ENCODE results near the gene CDK6. TPM values are rescaled to one million over a fixed set of nuclear protein-coding genes. Genes with fewer than 3 reads are reported as not detected.

The CDK6 gene
- total and polyA plus RNA-seq, 9 of the 15 experiments (the other 6 are each of a cell fraction or from before 2014, with no cell fraction given): 7.6 to 109 (median 44.4) TPM

- TF ChIP-seq SFPQ (IDR thresholded peaks at IDR 0.05; ENCODE audit: low read depth, low read length): no peak
- no peak for TF ChIP-seq ZNF76 (CRISPR knock-in tag; IDR thresholded peaks at IDR 0.05; ENCODE audit: borderline replicate concordance)
- TF ChIP-seq NEUROD1 (IDR thresholded peaks at IDR 0.05; ENCODE audit: borderline replicate concordance, low read depth, low read length, partially characterized antibody): no peak
- no peak for TF ChIP-seq TARDBP (IDR thresholded peaks at IDR 0.05)
- TF ChIP-seq XRCC4 (IDR thresholded peaks at IDR 0.05; ENCODE audit: extremely low read depth, insufficient read depth, insufficient read length): no peak
- no peak for TF ChIP-seq FOXP1 (CRISPR knock-in tag; IDR thresholded peaks at IDR 0.05)
- no peak for TF ChIP-seq USF2 (CRISPR knock-in tag; IDR thresholded peaks at IDR 0.05)
Measured at GRCh38 chr7:92823042-92823441, 13.3 kb downstream of the CDK6 start (continued).

- intact Hi-C loops (cut with micrococcal nuclease) (no loop called here), in situ Hi-C loops (cut with MboI) (no loop called here)
- Histone ChIP-seq H3K4me2 (ENCODE audit: insufficient read depth, low read length) (no peak overlapping the region), H3K9ac (ENCODE audit: insufficient read depth in 1 of 2, low read depth in 2 of 2, low read length in 2 of 2) (no peak overlapping the region), H3K4me3 (no peak overlapping the region), H3K27me3 (ENCODE audit: control insufficient read depth in 2 of 2, insufficient read depth in 2 of 2, low read length in 2 of 2) (no peaks in the 10 kb centered on the region), H3K4me1 (replicated peaks in 1 of 2; ENCODE audit: control insufficient read depth in 2 of 2, insufficient read depth in 2 of 2, low read length in 2 of 2) (no peaks in the 10 kb centered on the region), H3K79me2 (ENCODE audit: control insufficient read depth, insufficient read depth, low read length) (peaks cover 99% of the 10 kb centered on the region), H3K9me1 (ENCODE audit: control insufficient read depth, insufficient read depth, low read length) (no peaks in the 10 kb centered on the region), H3K27ac (ENCODE audit: extremely low read depth, low read depth, low read length) (no peak overlapping the region), H2AFZ (ENCODE audit: low read depth, low read length) (no peak overlapping the region), H4K20me1 (replicated peaks; ENCODE audit: control insufficient read depth, insufficient read depth, low read length) (no peaks in the 10 kb centered on the region), H3K9me3 (replicated peaks; ENCODE audit: control insufficient read depth, insufficient read depth, low read depth, low read length) (no peaks in the 10 kb centered on the region; the same call in 1 of the 2 replicates), H3K36me3 (ENCODE audit: control insufficient read depth, insufficient read depth, low read length) (peaks cover 6% of the 10 kb centered on the region; the same call in 2 of the 3 replicates)
- FAIRE-seq (no peak), ATAC-seq (no peak), DNase-seq (ENCODE audit: extremely low read depth in 1 of 4, low spot score in 3 of 4) (no peak)
- CTCF ChIA-PET (ENCODE audit: low intra/inter-chr PET ratio): no interaction called here
- TF ChIP-seq CBX3 (IDR thresholded peaks at IDR 0.05; ENCODE audit: borderline replicate concordance in 1 of 2, low read length in 2 of 2) (0 out of 3 replicates have a peak, but pooled peaks of 1 of the 2 experiments have one; percentile 46), SAP30 (IDR thresholded peaks at IDR 0.05; ENCODE audit: borderline replicate concordance, insufficient read depth, low read depth, low read length, poor library complexity, severe bottlenecking) (no peak), EZH2 (IDR thresholded peaks at IDR 0.05; ENCODE audit: borderline replicate concordance, low read depth, low read length) (no peak), TCF15 (CRISPR knock-in tag; IDR thresholded peaks at IDR 0.05) (no peak), ZNF311 (CRISPR knock-in tag; IDR thresholded peaks at IDR 0.05) (no peak), RBBP5 (IDR thresholded peaks at IDR 0.05; ENCODE audit: borderline replicate concordance, insufficient read depth, low read length, poor library complexity, severe bottlenecking) (no peak), ZNF639 (CRISPR knock-in tag; conservative IDR thresholded peaks at IDR 0.05 in 1 of 2, IDR thresholded peaks at IDR 0.05 in 1 of 2) (no peak)
- BruUV-seq (replicated peaks): no TSS peak
- 82% methylated on average over 3 of the region's 3 CpGs for WGBS (ENCODE audit: insufficient coverage, low coverage, missing lambda C conversion rate)
- POLR2A ChIA-PET: interaction anchor here (0.6 to 1.0 kb wide), 2 partner anchors 10 to 16 kb away, joined by 3 to 5 read pairs; partner anchors contain the start of gene CDK6
Measured at GRCh38 chr7:92820191-92820590, 16.2 kb downstream of the CDK6 start.

All from K562 (cell line).